Neural cell (in vitro differentiated cells): Measurements from ENCODE around the gene TPI1. TPM values are rescaled to one million over a fixed set of nuclear protein-coding genes. Genes with fewer than 3 reads are reported as not detected.

Experiments
- H2AFZ ChIP-seq: fragments of 200-600, 300-800 bp; sonication (generic), shearing (Covaris generic); 2 replicates; pipeline ENCODE4 v1.6.0; 2014; ENCODE audit warnings: low read depth, mild to moderate bottlenecking, antibody characterized with exemption, low read length, moderate library complexity
- H3F3A ChIP-seq: fragments of 200-600 bp; shearing (Covaris generic); 2 replicates; pipeline ENCODE4 v1.6.1; 2016; ENCODE audit warnings: mild to moderate bottlenecking, moderate library complexity, mixed read lengths, antibody characterized with exemption, low read length; ENCODE audit not compliant: insufficient read depth, poor library complexity, severe bottlenecking
- H3K27ac ChIP-seq: fragments of 200-600, 300-800 bp; sonication (generic), shearing (Covaris generic); 2 replicates; pipeline ENCODE4 v1.5.1; 2014; ENCODE audit warnings: mild to moderate bottlenecking, low read length, moderate library complexity
- H3K27me3 ChIP-seq: fragments of 300-800, 200-600 bp; sonication (generic), shearing (Covaris generic); 2 replicates; pipeline ENCODE4 v1.6.0; 2014; ENCODE audit warnings: mild to moderate bottlenecking, low read depth, low read length, moderate library complexity; ENCODE audit not compliant: insufficient read depth
- H3K36me3 ChIP-seq: fragments of 300-800, 200-600 bp; sonication (generic), shearing (Covaris generic); 2 replicates; pipeline ENCODE4 v1.5.1; 2014; ENCODE audit warnings: mild to moderate bottlenecking, antibody characterized with exemption, low read length, moderate library complexity; ENCODE audit not compliant: insufficient read depth
- H3K4me2 ChIP-seq: fragments of 300-800, 200-600 bp; sonication (generic), shearing (Covaris generic); 2 replicates; pipeline ENCODE4 v1.6.0; 2014; ENCODE audit warnings: mild to moderate bottlenecking, low read length
- H3K4me3 ChIP-seq: fragments of 300-800, 200-600 bp; sonication (generic), shearing (Covaris generic); 2 replicates; pipeline ENCODE4 v1.5.1; 2014; ENCODE audit warnings: mild to moderate bottlenecking, low read length, moderate library complexity
- H3K79me2 ChIP-seq: fragments of 200-600 bp; shearing (Covaris generic); replicated peaks from 2 replicates; pipeline ENCODE4 v1.6.0; 2014; ENCODE audit warnings: mild to moderate bottlenecking, low read length, moderate library complexity; ENCODE audit not compliant: insufficient read depth
- H3K9ac ChIP-seq: fragments of 300-800, 200-600 bp; sonication (generic), shearing (Covaris generic); 2 replicates; pipeline ENCODE4 v1.6.1; 2016; ENCODE audit warnings: mild to moderate bottlenecking, low read length, mixed read lengths
- H3K9me2 ChIP-seq: fragments of 200-600 bp; shearing (Covaris generic); 2 replicates; pipeline ENCODE4 v1.6.1; 2016; ENCODE audit warnings: mild to moderate bottlenecking, low read length, mixed read lengths; ENCODE audit not compliant: insufficient read depth
- H3K9me3 ChIP-seq: fragments of 200-600, 300-800 bp; sonication (generic), shearing (Covaris generic); 2 replicates; pipeline ENCODE4 v1.6.1; 2016; ENCODE audit warnings: mild to moderate bottlenecking, mixed run types, low read length, moderate library complexity, mixed read lengths
- H4K20me1 ChIP-seq: fragments of 200-600 bp; shearing (Covaris generic); 2 replicates; pipeline ENCODE4 v1.6.1; 2016; ENCODE audit warnings: mild to moderate bottlenecking, mixed run types; ENCODE audit not compliant: insufficient read depth
- EP300 ChIP-seq: fragments of 450-650 bp; conservative IDR thresholded peaks from 2 replicates; pipeline ENCODE4 v1.6.1; 2014; ENCODE audit warnings: antibody characterized with exemption, mild to moderate bottlenecking, moderate library complexity; ENCODE audit not compliant: poor library complexity, severe bottlenecking
- EZH2 ChIP-seq: fragments of 200-600, 300-800 bp; shearing (Covaris generic), sonication (generic); IDR thresholded peaks from 2 replicates; pipeline ENCODE4 v1.6.1; 2014; ENCODE audit warnings: antibody characterized with exemption, low read length, borderline replicate concordance, mild to moderate bottlenecking; ENCODE audit not compliant: insufficient read depth, poor library complexity, severe bottlenecking
- MXI1 ChIP-seq: fragments of 450-650 bp; conservative IDR thresholded peaks from 2 replicates; pipeline ENCODE4 v1.6.1; 2014; ENCODE audit warnings: antibody characterized with exemption, mild to moderate bottlenecking; ENCODE audit not compliant: poor library complexity, severe bottlenecking
- POLR2AphosphoS5 ChIP-seq: IDR thresholded peaks from 2 replicates; pipeline ENCODE4 v1.6.1; 2012
- RAD21 ChIP-seq: fragments of 450-650 bp; conservative IDR thresholded peaks from 2 replicates; pipeline ENCODE4 v1.6.1; 2014; ENCODE audit warnings: antibody characterized with exemption, mild to moderate bottlenecking, moderate library complexity
- SMC3 ChIP-seq: fragments of 450-650 bp; conservative IDR thresholded peaks from 2 replicates; pipeline ENCODE4 v1.6.1; 2014; ENCODE audit warnings: antibody characterized with exemption, mild to moderate bottlenecking, moderate library complexity; ENCODE audit not compliant: poor library complexity
- TAF1 ChIP-seq: IDR thresholded peaks from 2 replicates; pipeline ENCODE4 v1.6.1; 2012; ENCODE audit warnings: low read depth
- polyA plus RNA-seq: library from polyadenylated mRNA; depleted of rRNA; stranded (reverse); fragments of >200 nt; gene quantifications from 2 replicates; pipeline ENCODE4 v1.2.3, GENCODE V29; 2014
- TF ChIP-seq, protein P1 (sequence below): fragments of 450-650 bp; IDR thresholded peaks from 2 replicates; pipeline ENCODE4 v1.5.1; 2014; ENCODE audit warnings: antibody characterized with exemption, mild to moderate bottlenecking, moderate library complexity; ENCODE audit not compliant: poor library complexity, severe bottlenecking
- TF ChIP-seq, protein P2 (sequence below): IDR thresholded peaks from 2 replicates; pipeline ENCODE4 v1.6.1; 2012; ENCODE audit warnings: borderline replicate concordance

TPI1 gene
- polyA plus RNA-seq, 1 donor from 2014 or later, result 288 TPM

DNA sequence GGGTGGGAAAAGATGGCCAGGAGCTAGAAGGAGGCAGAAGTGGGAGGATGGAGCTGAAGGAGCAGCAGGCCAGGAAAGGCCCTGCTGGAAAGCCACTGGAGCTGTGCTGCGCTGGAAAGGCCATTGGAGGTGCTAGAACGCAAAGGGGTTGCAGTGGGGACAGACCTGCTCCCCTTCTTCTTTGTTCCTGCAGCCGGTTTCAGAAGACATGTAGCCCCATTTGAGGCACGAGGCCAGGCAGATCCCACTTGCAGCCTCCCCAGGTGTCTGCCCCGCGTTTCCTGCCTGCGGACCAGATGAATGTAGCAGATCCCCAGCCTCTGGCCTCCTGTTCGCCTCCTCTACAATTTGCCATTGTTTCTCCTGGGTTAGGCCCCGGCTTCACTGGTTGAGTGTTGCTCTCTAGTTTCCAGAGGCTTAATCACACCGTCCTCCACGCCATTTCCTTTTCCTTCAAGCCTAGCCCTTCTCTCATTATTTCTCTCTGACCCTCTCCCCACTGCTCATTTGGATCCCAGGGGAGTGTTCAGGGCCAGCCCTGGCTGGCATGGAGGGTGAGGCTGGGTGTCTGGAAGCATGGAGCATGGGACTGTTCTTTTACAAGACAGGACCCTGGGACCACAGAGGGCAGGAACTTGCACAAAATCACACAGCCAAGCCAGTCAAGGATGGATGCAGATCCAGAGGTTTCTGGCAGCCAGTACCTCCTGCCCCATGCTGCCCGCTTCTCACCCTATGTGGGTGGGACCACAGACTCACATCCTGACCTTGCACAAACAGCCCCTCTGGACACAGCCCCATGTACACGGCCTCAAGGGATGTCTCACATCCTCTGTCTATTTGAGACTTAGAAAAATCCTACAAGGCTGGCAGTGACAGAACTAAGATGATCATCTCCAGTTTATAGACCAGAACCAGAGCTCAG, 48.0 kb upstream of the TPI1 start:
- Histone ChIP-seq H3K9me2 (no peaks in the 10 kb centered on the region), H2AFZ (no peak overlapping the region), H3K36me3 (no peaks in the 10 kb centered on the region), H3K79me2 (peaks cover 25% of the 10 kb centered on the region), H3F3A (no peaks in the 10 kb centered on the region), H3K4me2 (no peak overlapping the region), H3K27ac (peak overlapping the region; percentile 88), H3K27me3 (no peaks in the 10 kb centered on the region), H3K9ac (peak overlapping the region; percentile 88), H3K4me3 (no peak overlapping the region), H4K20me1 (no peaks in the 10 kb centered on the region), H3K9me3 (no peaks in the 10 kb centered on the region)
- TF ChIP-seq, protein P1, sequence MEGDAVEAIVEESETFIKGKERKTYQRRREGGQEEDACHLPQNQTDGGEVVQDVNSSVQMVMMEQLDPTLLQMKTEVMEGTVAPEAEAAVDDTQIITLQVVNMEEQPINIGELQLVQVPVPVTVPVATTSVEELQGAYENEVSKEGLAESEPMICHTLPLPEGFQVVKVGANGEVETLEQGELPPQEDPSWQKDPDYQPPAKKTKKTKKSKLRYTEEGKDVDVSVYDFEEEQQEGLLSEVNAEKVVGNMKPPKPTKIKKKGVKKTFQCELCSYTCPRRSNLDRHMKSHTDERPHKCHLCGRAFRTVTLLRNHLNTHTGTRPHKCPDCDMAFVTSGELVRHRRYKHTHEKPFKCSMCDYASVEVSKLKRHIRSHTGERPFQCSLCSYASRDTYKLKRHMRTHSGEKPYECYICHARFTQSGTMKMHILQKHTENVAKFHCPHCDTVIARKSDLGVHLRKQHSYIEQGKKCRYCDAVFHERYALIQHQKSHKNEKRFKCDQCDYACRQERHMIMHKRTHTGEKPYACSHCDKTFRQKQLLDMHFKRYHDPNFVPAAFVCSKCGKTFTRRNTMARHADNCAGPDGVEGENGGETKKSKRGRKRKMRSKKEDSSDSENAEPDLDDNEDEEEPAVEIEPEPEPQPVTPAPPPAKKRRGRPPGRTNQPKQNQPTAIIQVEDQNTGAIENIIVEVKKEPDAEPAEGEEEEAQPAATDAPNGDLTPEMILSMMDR, result no peak
- TF ChIP-seq POLR2AphosphoS5 (no peak), EZH2 (no peak), EP300 (no peak), TAF1 (no peak), RAD21 (no peak), SMC3 (no peak), MXI1 (no peak)
- TF ChIP-seq, protein P2, sequence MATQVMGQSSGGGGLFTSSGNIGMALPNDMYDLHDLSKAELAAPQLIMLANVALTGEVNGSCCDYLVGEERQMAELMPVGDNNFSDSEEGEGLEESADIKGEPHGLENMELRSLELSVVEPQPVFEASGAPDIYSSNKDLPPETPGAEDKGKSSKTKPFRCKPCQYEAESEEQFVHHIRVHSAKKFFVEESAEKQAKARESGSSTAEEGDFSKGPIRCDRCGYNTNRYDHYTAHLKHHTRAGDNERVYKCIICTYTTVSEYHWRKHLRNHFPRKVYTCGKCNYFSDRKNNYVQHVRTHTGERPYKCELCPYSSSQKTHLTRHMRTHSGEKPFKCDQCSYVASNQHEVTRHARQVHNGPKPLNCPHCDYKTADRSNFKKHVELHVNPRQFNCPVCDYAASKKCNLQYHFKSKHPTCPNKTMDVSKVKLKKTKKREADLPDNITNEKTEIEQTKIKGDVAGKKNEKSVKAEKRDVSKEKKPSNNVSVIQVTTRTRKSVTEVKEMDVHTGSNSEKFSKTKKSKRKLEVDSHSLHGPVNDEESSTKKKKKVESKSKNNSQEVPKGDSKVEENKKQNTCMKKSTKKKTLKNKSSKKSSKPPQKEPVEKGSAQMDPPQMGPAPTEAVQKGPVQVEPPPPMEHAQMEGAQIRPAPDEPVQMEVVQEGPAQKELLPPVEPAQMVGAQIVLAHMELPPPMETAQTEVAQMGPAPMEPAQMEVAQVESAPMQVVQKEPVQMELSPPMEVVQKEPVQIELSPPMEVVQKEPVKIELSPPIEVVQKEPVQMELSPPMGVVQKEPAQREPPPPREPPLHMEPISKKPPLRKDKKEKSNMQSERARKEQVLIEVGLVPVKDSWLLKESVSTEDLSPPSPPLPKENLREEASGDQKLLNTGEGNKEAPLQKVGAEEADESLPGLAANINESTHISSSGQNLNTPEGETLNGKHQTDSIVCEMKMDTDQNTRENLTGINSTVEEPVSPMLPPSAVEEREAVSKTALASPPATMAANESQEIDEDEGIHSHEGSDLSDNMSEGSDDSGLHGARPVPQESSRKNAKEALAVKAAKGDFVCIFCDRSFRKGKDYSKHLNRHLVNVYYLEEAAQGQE, result no peak

DNA sequence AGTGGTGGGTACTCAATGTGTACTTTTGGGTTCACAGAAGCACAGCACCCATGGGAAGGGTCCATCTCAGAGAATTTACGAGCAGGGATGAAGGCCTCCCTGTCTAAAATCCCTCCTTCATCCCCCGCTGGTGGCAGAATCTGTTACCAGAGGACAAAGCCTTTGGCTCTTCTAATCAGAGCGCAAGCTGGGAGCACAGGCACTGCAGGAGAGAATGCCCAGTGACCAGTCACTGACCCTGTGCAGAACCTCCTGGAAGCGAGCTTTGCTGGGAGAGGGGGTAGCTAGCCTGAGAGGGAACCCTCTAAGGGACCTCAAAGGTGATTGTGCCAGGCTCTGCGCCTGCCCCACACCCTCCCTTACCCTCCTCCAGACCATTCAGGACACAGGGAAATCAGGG, 47.2 kb upstream of the TPI1 start:
- H3K27ac ChIP-seq, result peak overlapping the region; percentile 88
- H3K4me2 ChIP-seq, result no peak overlapping the region
- peak overlapping the region; percentile 88 for H3K9ac ChIP-seq

More for the DNA sequence above, 47.2 kb upstream of the TPI1 start:
- H4K20me1 ChIP-seq, result no peaks in the 10 kb centered on the region
- H3K9me3 ChIP-seq, result no peaks in the 10 kb centered on the region
- no peak overlapping the region for H2AFZ ChIP-seq
- H3F3A ChIP-seq, result peaks cover 5% of the 10 kb centered on the region
- no peaks in the 10 kb centered on the region for H3K27me3 ChIP-seq
- H3K4me3 ChIP-seq, result peak overlapping the region; percentile 70
- H3K79me2 ChIP-seq, result peaks cover 25% of the 10 kb centered on the region
- no peaks in the 10 kb centered on the region for H3K36me3 ChIP-seq
- H3K9me2 ChIP-seq, result no peaks in the 10 kb centered on the region
- TF ChIP-seq MXI1 (no peak), RAD21 (no peak), SMC3 (no peak), POLR2AphosphoS5 (no peak), TAF1 (no peak), EZH2 (no peak), EP300 (no peak)
- TF ChIP-seq, protein P1, result no peak
- TF ChIP-seq, protein P2, result no peak
